K562 (cell line): ENCODE results near the gene ADCY9. TPM values are rescaled to one million over a fixed set of nuclear protein-coding genes. Genes with fewer than 3 reads are reported as not detected.

ENCODE experiments used
- ATAC-seq: fragments of 200-7000 bp; cut with Tn5 transposase; 3 replicates; pipeline ENCODE4 v1.9.1; 2020; ENCODE audit warnings: moderate library complexity
- BruUV-seq: library from RNA; stranded (reverse); fragments of 400-500 nt; replicated peaks from 2 replicates; lab custom pipeline; 2021; lab: Mats Ljungman, UMichigan
- CTCF ChIA-PET: fragments of 300-600 bp; formaldehyde crosslinking; extraction: SDS; loops from one replicate; lab custom pipeline; 2021; ENCODE audit warnings: low intra/inter-chr PET ratio; lab: Yijun Ruan, JAX
- POLR2A ChIA-PET: fragments of 300-600, 350-650 bp; sonication (Branson Sonifier 250); formaldehyde crosslinking; extraction: SDS; loops from one replicate; lab custom pipeline; 2021; ENCODE audit warnings: antibody characterized with exemption, inconsistent platforms; lab: Yijun Ruan, JAX
- DNase-seq, 4 experiments: peaks; one replicate each; pipeline versions ENCODE4 v3.0.0 to v3.0.0-alpha.2; 2011 to 2018; ENCODE audit warnings: low spot score in 3 of 4, mixed read lengths in 3 of 4; ENCODE audit errors: extremely low read depth in 1 of 4
- FAIRE-seq: peaks from 2 replicates; lab custom pipeline; 2011; peaks lifted over from hg19 to GRCh38; lab: Jason Lieb, UNC
- H2AFZ ChIP-seq: 2 replicates; pipeline ENCODE4 v1.6.0; 2011; ENCODE audit warnings: low read depth, low read length, control low read depth, inconsistent platforms
- H3K27ac ChIP-seq: fragments of 200-600 bp; 3 replicates; pipeline ENCODE4 v1.8.0; 2011; ENCODE audit warnings: low read depth, mild to moderate bottlenecking, control low read depth, inconsistent platforms, low read length, moderate library complexity, mixed read lengths; ENCODE audit errors: extremely low read depth
- H3K27me3 ChIP-seq, 2 experiments: fragments of 300-600 bp in 1 of 2; 2 replicates in 1 of 2; 3 replicates in 1 of 2; pipeline versions ENCODE4 v1.6.0 to v1.8.0; 2011; ENCODE audit warnings: inconsistent platforms in 2 of 2, low read length in 2 of 2, mild to moderate bottlenecking in 1 of 2, mixed read lengths in 1 of 2, moderate library complexity in 1 of 2; ENCODE audit not compliant: control insufficient read depth in 2 of 2, insufficient read depth in 2 of 2
- H3K36me3 ChIP-seq: fragments of 300-600 bp; 3 replicates; pipeline ENCODE4 v1.8.0; 2011; ENCODE audit warnings: mild to moderate bottlenecking, low read length, inconsistent platforms; ENCODE audit not compliant: control insufficient read depth, insufficient read depth
- H3K4me1 ChIP-seq, 2 experiments: fragments of 200-600 bp in 1 of 2; replicated peaks in 1 of 2; 2 replicates in 1 of 2; 3 replicates in 1 of 2; pipeline versions ENCODE4 v1.5.1 to v1.8.0; 2011; ENCODE audit warnings: inconsistent platforms in 2 of 2, low read length in 2 of 2, mild to moderate bottlenecking in 1 of 2, mixed read lengths in 1 of 2, moderate library complexity in 1 of 2; ENCODE audit not compliant: control insufficient read depth in 2 of 2, insufficient read depth in 2 of 2
- H3K4me2 ChIP-seq: 2 replicates; pipeline ENCODE4 v1.6.1; 2011; ENCODE audit warnings: low read length, control low read depth, inconsistent platforms, mixed read lengths; ENCODE audit not compliant: insufficient read depth
- H3K4me3 ChIP-seq: fragments of 200-600 bp; sonication (generic), shearing (Covaris generic); 2 replicates; pipeline ENCODE4 v1.5.1; 2016; ENCODE audit warnings: control low read depth, inconsistent platforms
- H3K79me2 ChIP-seq: fragments of 200-600 bp; 3 replicates; pipeline ENCODE4 v1.8.0; 2011; ENCODE audit warnings: low read length, inconsistent platforms; ENCODE audit not compliant: control insufficient read depth, insufficient read depth
- H3K9ac ChIP-seq, 2 experiments: 2 replicates each; pipeline versions ENCODE4 v1.6.0 to v1.6.1; 2011; ENCODE audit warnings: low read depth in 2 of 2, low read length in 2 of 2, control low read depth in 1 of 2, inconsistent platforms in 1 of 2, mild to moderate bottlenecking in 1 of 2, mixed read lengths in 1 of 2; ENCODE audit not compliant: insufficient read depth in 1 of 2
- H3K9me1 ChIP-seq: one replicate; pipeline ENCODE4 v1.6.0; 2011; ENCODE audit warnings: inconsistent platforms, mild to moderate bottlenecking, low read length, moderate library complexity; ENCODE audit not compliant: control insufficient read depth, insufficient read depth
- H3K9me3 ChIP-seq: replicated peaks from 2 replicates; pipeline ENCODE4 v1.5.1; 2011; ENCODE audit warnings: low read depth, low read length, inconsistent platforms; ENCODE audit not compliant: control insufficient read depth, insufficient read depth
- H4K20me1 ChIP-seq: replicated peaks from 2 replicates; pipeline ENCODE4 v1.6.1; 2011; ENCODE audit warnings: low read length, inconsistent platforms, mixed read lengths; ENCODE audit not compliant: control insufficient read depth, insufficient read depth
- BCOR ChIP-seq: fragments of 450-650 bp; IDR thresholded peaks from 2 replicates; pipeline ENCODE4 v1.6.1; 2016
- BRD9 ChIP-seq: fragments of 450-650 bp; IDR thresholded peaks from 2 replicates; pipeline ENCODE4 v1.6.1; 2018; ENCODE audit warnings: low read depth; ENCODE audit not compliant: partially characterized antibody
- ELK3 ChIP-seq: fragments of 450-650 bp; formaldehyde crosslinking; IDR thresholded peaks from 2 replicates; pipeline ENCODE4 v1.4.0; 2020; ENCODE audit warnings: mild to moderate bottlenecking
- ERF ChIP-seq: fragments of 450-650 bp; formaldehyde crosslinking; IDR thresholded peaks from 2 replicates; pipeline ENCODE4 v1.4.0; 2020; ENCODE audit warnings: mild to moderate bottlenecking, mixed read lengths
- FOS ChIP-seq: IDR thresholded peaks from 3 replicates; pipeline ENCODE4 v1.6.1; 2011; ENCODE audit not compliant: insufficient read length; ENCODE audit errors: extremely low read depth
- IRF2 ChIP-seq: sonication (generic); formaldehyde crosslinking; IDR thresholded peaks from 2 replicates; pipeline ENCODE4 v1.8.1; 2022; ENCODE audit warnings: mild to moderate bottlenecking, missing genetic modification reagents
- KLF6 ChIP-seq: fragments of 250-450 bp; sonication (Bioruptor Pico); IDR thresholded peaks from 2 replicates; pipeline ENCODE4 v1.4.0; 2020; ENCODE audit warnings: mild to moderate bottlenecking, moderate library complexity, borderline replicate concordance
- MYNN ChIP-seq, 2 experiments: sonication (generic); formaldehyde crosslinking in 1 of 2; IDR thresholded peaks; 2 replicates each; pipeline versions ENCODE4 v1.5.0 to v1.6.1; 2016 to 2020; ENCODE audit warnings: antibody characterized with exemption in 1 of 2, missing genetic modification reagents in 1 of 2
- NRF1 ChIP-seq, 2 experiments: fragments of 450-650 bp; IDR thresholded peaks in 1 of 2; conservative IDR thresholded peaks in 1 of 2; 2 replicates each; pipeline ENCODE4 v1.6.1; 2014; ENCODE audit warnings: mild to moderate bottlenecking in 2 of 2
- PHTF2 ChIP-seq: fragments of 250-450 bp; sonication (Bioruptor Pico); IDR thresholded peaks from 2 replicates; pipeline ENCODE4 v1.5.0; 2021; ENCODE audit warnings: mild to moderate bottlenecking
- POLR2A ChIP-seq: fragments of 450-650 bp; conservative IDR thresholded peaks from 2 replicates; pipeline ENCODE4 v1.6.1; 2016
- PYGO2 ChIP-seq: fragments of 450-650 bp; IDR thresholded peaks from 2 replicates; pipeline ENCODE4 v1.6.1; 2016; ENCODE audit warnings: mild to moderate bottlenecking, missing genetic modification characterization, moderate library complexity, missing compliant biosample characterization
- RBM34 ChIP-seq: fragments of 200-400 bp; formaldehyde crosslinking; IDR thresholded peaks from 2 replicates; pipeline ENCODE4 v1.6.1; 2018; ENCODE audit warnings: low read length, borderline replicate concordance; ENCODE audit not compliant: insufficient read depth
- SMARCA5 ChIP-seq: fragments of 450-650 bp; IDR thresholded peaks from 2 replicates; pipeline ENCODE4 v1.6.1; 2016
- STAT5B ChIP-seq: fragments of 250-450 bp; sonication (Bioruptor Pico); IDR thresholded peaks from 2 replicates; pipeline ENCODE4 v1.8.0; 2021; ENCODE audit warnings: mild to moderate bottlenecking, inconsistent platforms
- ZNF124 ChIP-seq: sonication (generic); formaldehyde crosslinking; IDR thresholded peaks from 2 replicates; pipeline ENCODE4 v1.8.1; 2022; ENCODE audit warnings: missing genetic modification reagents
- ZNF274 ChIP-seq: IDR thresholded peaks from 2 replicates; pipeline ENCODE4 v1.6.1; 2011; ENCODE audit warnings: low read depth, mild to moderate bottlenecking, low read length, moderate library complexity, borderline replicate concordance
- WGBS: fragments of 100-300 bp; shearing (Covaris generic); methylation state at CpG from one replicate; pipeline ENCODE4 v1.1.6; 2016; ENCODE audit warnings: low coverage, mixed read lengths; ENCODE audit not compliant: insufficient coverage; ENCODE audit errors: missing lambda C conversion rate; 5-methylcytosine and 5-hydroxymethylcytosine counted together
- in situ Hi-C: fragments of 300-500 bp; cut with MboI; formaldehyde crosslinking; loops from 4 replicates; pipeline ENCODE4 v1.15.0; 2018; ENCODE audit warnings: inconsistent platforms, mixed read lengths
- intact Hi-C: fragments of 100-400 bp; cut with micrococcal nuclease; formaldehyde crosslinking; loops from 2 replicates; pipeline ENCODE4 v1.14.2; 2022
- polyA plus RNA-seq, 8 experiments: library from polyadenylated mRNA; depleted of rRNA in 4 of 8; stranded (reverse) in 5 of 8; unstranded in 3 of 8; fragments of >200 nt; fragmentation: Nextera tagmentation in 2 of 8; fragmentation: Illumina TruSeq in 1 of 8; extraction: Ambion mirVana in 2 of 8; extraction: Trizol in 1 of 8; gene quantifications; 2 replicates each; pipeline versions ENCODE4 v1.2.1 to v1.2.3, GENCODE V29; 2011 to 2014; ENCODE audit warnings: inconsistent platforms in 1 of 8, missing spikeins in 1 of 8
- total RNA-seq, 7 experiments: library from RNA; depleted of rRNA in 6 of 7; stranded (reverse); fragments of >200 nt in 6 of 7; fragmentation: Illumina TruSeq in 2 of 7; extraction: Trizol in 2 of 7; gene quantifications; 2 replicates each; pipeline versions ENCODE4 v1.2.1 to v1.2.3, GENCODE V29; 2011 to 2021; ENCODE audit warnings: low replicate concordance in 1 of 7
- TF ChIP-seq, protein P1 (sequence below): fragments of 250-450 bp; sonication (Bioruptor Pico); IDR thresholded peaks from 2 replicates; pipeline ENCODE4 v1.8.0; 2022; ENCODE audit warnings: moderate library complexity, mild to moderate bottlenecking, inconsistent platforms
- TF ChIP-seq, protein P2 (sequence below): sonication (generic); formaldehyde crosslinking; IDR thresholded peaks from 2 replicates; pipeline ENCODE4 v1.9.0; 2022; ENCODE audit warnings: mild to moderate bottlenecking, missing genetic modification reagents

ADCY9 gene
- total and polyA plus RNA-seq, 9 of the 15 experiments (the other 6 are each of a cell fraction or from before 2014, with no cell fraction given) = 0.03 to 0.29 (median 0.17) TPM

- TF ChIP-seq, protein P1, sequence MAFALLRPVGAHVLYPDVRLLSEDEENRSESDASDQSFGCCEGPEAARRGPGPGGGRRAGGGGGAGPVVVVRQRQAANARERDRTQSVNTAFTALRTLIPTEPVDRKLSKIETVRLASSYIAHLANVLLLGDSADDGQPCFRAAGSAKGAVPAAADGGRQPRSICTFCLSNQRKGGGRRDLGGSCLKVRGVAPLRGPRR (CRISPR knock-in tag) = no peak
- TF ChIP-seq ZNF124 (CRISPR knock-in tag) = no peak
- TF ChIP-seq KLF6 (CRISPR knock-in tag) = no peak
- TF ChIP-seq MYNN (IDR thresholded peaks at IDR 0.05) = no peak
- TF ChIP-seq MYNN (CRISPR knock-in tag; IDR thresholded peaks at IDR 0.05) = no peak
- no peak for TF ChIP-seq BRD9
These were observed 152.2 kb downstream of the ADCY9 start (continued) for GRCh38 chr16:3963886-3964685.

DNA sequence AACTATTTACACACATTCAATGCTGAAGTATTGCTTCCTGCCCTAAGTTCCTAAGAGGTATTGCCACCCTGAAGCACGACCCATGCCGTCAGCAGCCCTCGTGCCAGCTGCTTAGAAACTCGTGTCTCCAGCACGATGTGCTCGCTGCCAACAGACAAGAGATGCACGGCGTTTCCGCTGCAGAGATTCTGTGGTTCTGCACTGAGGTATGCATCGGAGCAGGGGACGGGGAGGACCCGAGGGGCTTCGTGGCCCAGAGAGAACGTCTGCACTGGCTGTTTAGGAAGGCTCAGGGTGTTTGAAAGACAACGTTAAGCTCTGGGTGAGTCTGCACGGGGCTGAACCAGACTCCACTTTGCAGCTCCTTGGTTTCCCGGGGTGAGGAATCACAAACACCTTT is 153.0 kb downstream of the ADCY9 start:
- no peak overlapping the region for H2AFZ ChIP-seq
- H3K36me3 ChIP-seq = no peaks in the 10 kb centered on the region
- intact Hi-C loops = no loop called here
- H3K4me1 ChIP-seq = peaks cover 0 to 15% of the 10 kb centered on the region in 2 experiments; a peak in 3 of 5 replicates
- ChIA-PET POLR2A (interaction anchor here (0.6 to 1.4 kb wide), 4 partner anchors 13 to 442 kb away, joined by 3 to 5 read pairs (median 4); no protein-coding TSS in a partner anchor), CTCF (interaction anchor here (0.6 kb wide), 1 partner anchor 11 kb away, joined by 3 read pairs; no protein-coding TSS in a partner anchor)
- in situ Hi-C loops = no loop called here
- H3K9me1 ChIP-seq = no peaks in the 10 kb centered on the region
- no peak for DNase-seq
- FAIRE-seq = no peak
- no peaks in the 10 kb centered on the region for H3K79me2 ChIP-seq
- BruUV-seq = no TSS peak
- no peak overlapping the region for H3K9ac ChIP-seq
- H3K4me2 ChIP-seq = no peak overlapping the region
- WGBS = 2% methylated on average over 17 of the region's 17 CpGs
- H4K20me1 ChIP-seq = no peaks in the 10 kb centered on the region
- peaks cover 40 to 66% of the 10 kb centered on the region in 2 experiments for H3K27me3 ChIP-seq
- no peaks in the 10 kb centered on the region for H3K9me3 ChIP-seq
- ATAC-seq = no peak
- no peak overlapping the region for H3K27ac ChIP-seq
- H3K4me3 ChIP-seq = no peak overlapping the region
- no peak for TF ChIP-seq SMARCA5
- no peak for TF ChIP-seq FOS
- TF ChIP-seq NRF1 (conservative IDR thresholded peaks at IDR 0.05 in 1 of 2, IDR thresholded peaks at IDR 0.05 in 1 of 2) = no peak
- no peak for TF ChIP-seq BCOR
- no peak for TF ChIP-seq PHTF2
- no peak for TF ChIP-seq ERF (CRISPR knock-in tag)
- TF ChIP-seq IRF2 (CRISPR knock-in tag) = no peak
- no peak for TF ChIP-seq STAT5B (CRISPR knock-in tag)
- TF ChIP-seq ELK3 (CRISPR knock-in tag) = no peak
- TF ChIP-seq ZNF274 = no peak
- no peak for TF ChIP-seq RBM34
- no peak for TF ChIP-seq POLR2A
- no peak for TF ChIP-seq PYGO2
- TF ChIP-seq, protein P2, sequence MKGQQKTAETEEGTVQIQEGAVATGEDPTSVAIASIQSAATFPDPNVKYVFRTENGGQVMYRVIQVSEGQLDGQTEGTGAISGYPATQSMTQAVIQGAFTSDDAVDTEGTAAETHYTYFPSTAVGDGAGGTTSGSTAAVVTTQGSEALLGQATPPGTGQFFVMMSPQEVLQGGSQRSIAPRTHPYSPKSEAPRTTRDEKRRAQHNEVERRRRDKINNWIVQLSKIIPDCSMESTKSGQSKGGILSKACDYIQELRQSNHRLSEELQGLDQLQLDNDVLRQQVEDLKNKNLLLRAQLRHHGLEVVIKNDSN (CRISPR knock-in tag) = no peak
